Ovary (tissue), 3 donors: ENCODE measurements around the gene CYB5A.
"Not testable (repeated sequence)": the region's sequence is repeated elsewhere in the genome, so short reads cannot be mapped to it uniquely, and the experiment has no call there.

Experiments used
- CTCF ChIP-seq, 3 donors: fragments of 450-650 bp in 2 of 3; fragments of 200-600 bp in 1 of 3; IDR thresholded peaks; one replicate each; pipeline versions ENCODE4 v1.5.1 to v1.8.0; 2016 to 2022; ENCODE audit warnings: antibody characterized with exemption in 3 of 3, mild to moderate bottlenecking in 1 of 3
- POLR2A ChIP-seq: fragments of 450-650 bp; IDR thresholded peaks from one replicate; pipeline ENCODE4 v1.6.1; 2017; ENCODE audit warnings: antibody characterized with exemption, mild to moderate bottlenecking, moderate library complexity
- donor health status: DM: no; HTN: no; CAD: no.

GRCh38 chr18:74285583-74285982 lies 6.2 kb downstream of the CYB5A start:
- TF ChIP-seq POLR2A; CTCF (IDR thresholded peaks at IDR 0.05): not testable (repeated sequence)
